Bronchial epithelial cell (primary cell): ENCODE data around the gene MDGA2. TPM values are rescaled to one million over a fixed set of nuclear protein-coding genes. Genes with fewer than 3 reads are reported as not detected.

Experiments used
- DNase-seq: peaks from one replicate; pipeline ENCODE4 v3.0.0-alpha.2; 2010; ENCODE audit warnings: low read depth
- FAIRE-seq: peaks from 2 replicates; lab custom pipeline; 2011; peaks lifted over from hg19 to GRCh38; lab: Jason Lieb, UNC
- H3K27me3 ChIP-seq: 2 replicates; pipeline ENCODE4 v1.5.1; 2011; ENCODE audit warnings: low read length; ENCODE audit not compliant: control insufficient read depth, insufficient read depth
- H3K36me3 ChIP-seq: 2 replicates; pipeline ENCODE4 v1.5.1; 2011; ENCODE audit warnings: low read length; ENCODE audit not compliant: control insufficient read depth, insufficient read depth
- H3K4me3 ChIP-seq: 2 replicates; pipeline ENCODE4 v1.5.1; 2011; ENCODE audit warnings: mild to moderate bottlenecking, low read depth, low read length, control low read depth
- CTCF ChIP-seq: IDR thresholded peaks from 2 replicates; pipeline ENCODE4 v1.5.1; 2011; ENCODE audit warnings: mild to moderate bottlenecking, moderate library complexity, low read length, control low read depth, inconsistent platforms; ENCODE audit not compliant: insufficient read depth, severe bottlenecking
- total RNA-seq: library from RNA; depleted of rRNA; stranded (reverse); fragments of >200 nt; gene quantifications from 2 replicates; pipeline ENCODE4 v1.2.1, GENCODE V29; 2014

The MDGA2 gene
- total RNA-seq, 1 donor from 2014 or later, result not detected

- no peak for FAIRE-seq
- TF ChIP-seq CTCF, result no peak
- Histone ChIP-seq H3K36me3 (no peaks in the 10 kb centered on the region), H3K4me3 (no peak overlapping the region), H3K27me3 (no peaks in the 10 kb centered on the region)
- no peak for DNase-seq
Measured at GRCh38 chr14:47511829-47512228, 163.6 kb downstream of the MDGA2 start.

GRCh38 chr14:47509957-47510356 is 165.4 kb downstream of the MDGA2 start:
- H3K4me3 ChIP-seq, result no peak overlapping the region
- FAIRE-seq, result no peak
- no peak for TF ChIP-seq CTCF

GRCh38 chr14:47507861-47508260 is 167.5 kb downstream of the MDGA2 start:
- TF ChIP-seq CTCF, result no peak
- Histone ChIP-seq H3K36me3 (no peaks in the 10 kb centered on the region), H3K4me3 (no peak overlapping the region), H3K27me3 (no peaks in the 10 kb centered on the region)
- FAIRE-seq, result no peak
- DNase-seq, result no peak

More at GRCh38 chr14:47509957-47510356, 165.4 kb downstream of the MDGA2 start:
- Histone ChIP-seq H3K36me3 (no peaks in the 10 kb centered on the region), H3K27me3 (no peaks in the 10 kb centered on the region)
- no peak for DNase-seq

GRCh38 chr14:47500369-47500768 is 175.0 kb downstream of the MDGA2 start:
- no peak for TF ChIP-seq CTCF
- FAIRE-seq, result no peak
- Histone ChIP-seq H3K4me3 (no peak overlapping the region), H3K36me3 (no peaks in the 10 kb centered on the region), H3K27me3 (no peaks in the 10 kb centered on the region)
- no peak for DNase-seq

GRCh38 chr14:47490766-47491165 is 184.6 kb downstream of the MDGA2 start:
- Histone ChIP-seq H3K36me3 (no peaks in the 10 kb centered on the region), H3K27me3 (no peaks in the 10 kb centered on the region), H3K4me3 (no peak overlapping the region)
- FAIRE-seq, result no peak
- TF ChIP-seq CTCF, result no peak
- no peak for DNase-seq

- Histone ChIP-seq H3K27me3 (no peaks in the 10 kb centered on the region), H3K36me3 (no peaks in the 10 kb centered on the region), H3K4me3 (no peak overlapping the region)
- DNase-seq, result no peak
- no peak for FAIRE-seq
- no peak for TF ChIP-seq CTCF
Measured at GRCh38 chr14:47490353-47490752, 185.1 kb downstream of the MDGA2 start.
